Mammary epithelial cell (primary cell): ENCODE data around the gene SMIM44.

Experiments
- CTCF ChIP-seq, 2 donors: IDR thresholded peaks in 1 of 2; conservative IDR thresholded peaks in 1 of 2; 2 replicates each; pipeline ENCODE4 v1.5.1; 2011 to 2012; ENCODE audit warnings: inconsistent platforms in 2 of 2, low read length in 2 of 2, mild to moderate bottlenecking in 2 of 2, control low read depth in 1 of 2, low read depth in 1 of 2; ENCODE audit not compliant: insufficient read depth in 1 of 2; ENCODE audit errors: extremely low read depth in 1 of 2
- EZH2 ChIP-seq: IDR thresholded peaks from 2 replicates; pipeline ENCODE4 v1.6.1; 2012; ENCODE audit warnings: low read length, inconsistent platforms, borderline replicate concordance

- TF ChIP-seq CTCF (conservative IDR thresholded peaks at IDR 0.05 in 1 of 2, IDR thresholded peaks at IDR 0.05 in 1 of 2; ENCODE audit: extremely low read depth in 1 of 2, insufficient read depth in 1 of 2, low read depth in 1 of 2, low read length in 2 of 2) (no peak), EZH2 (no peak)
Measured at GRCh38 chr19:3506384-3507340, 23.4 kb upstream of the SMIM44 start.
